Upper lobe of left lung (tissue), 6 donors: Measurements from ENCODE around the gene YIPF6. TPM values are rescaled to one million over a fixed set of nuclear protein-coding genes. Genes with fewer than 3 reads are reported as not detected.
"Not testable (repeated sequence)": the region's sequence is repeated elsewhere in the genome, so short reads cannot be mapped to it uniquely, and the experiment has no call there.

ENCODE experiments used
- ATAC-seq, 2 donors: fragments of 200-7000 bp; cut with Tn5 transposase; one replicate each; pipeline ENCODE4 v1.9.1; 2022; ENCODE audit warnings: mild to moderate bottlenecking in 2 of 2, moderate library complexity in 2 of 2; ENCODE audit not compliant: low FRiP score in 2 of 2
- DNase-seq, 2 donors: peaks; one replicate each; pipeline ENCODE4 v3.0.0-alpha.2; 2019 to 2020
- H3K27ac ChIP-seq, 4 donors: fragments of 200-600 bp; sonication (generic); one replicate each; pipeline ENCODE4 v1.5.1; 2016 to 2019
- H3K27me3 ChIP-seq, 4 donors: fragments of 200-600 bp; sonication (generic); one replicate each; pipeline ENCODE4 v1.5.1; 2017 to 2019
- H3K36me3 ChIP-seq, 4 donors: fragments of 200-600 bp; sonication (generic); one replicate each; pipeline ENCODE4 v1.5.1; 2016 to 2019
- H3K4me1 ChIP-seq, 4 donors: fragments of 200-600 bp; sonication (generic); one replicate each; pipeline ENCODE4 v1.5.1; 2018 to 2019
- H3K4me3 ChIP-seq, 4 donors: fragments of 200-600 bp; sonication (generic); one replicate each; pipeline ENCODE4 v1.5.1; 2017 to 2019; ENCODE audit warnings: mild to moderate bottlenecking in 2 of 4, moderate library complexity in 1 of 4
- H3K9me3 ChIP-seq, 4 donors: fragments of 200-600 bp; sonication (generic); one replicate each; pipeline ENCODE4 v1.5.1; 2018 to 2019
- CTCF ChIP-seq, 6 experiments: fragments of 450-650 bp in 4 of 6; fragments of 200-600 bp in 2 of 6; sonication (generic) in 2 of 6; IDR thresholded peaks; one replicate each; pipeline ENCODE4 v1.5.1; 2016 to 2019; ENCODE audit warnings: antibody characterized with exemption in 6 of 6
- EP300 ChIP-seq, 4 donors: sonication (generic); formaldehyde crosslinking; IDR thresholded peaks; one replicate each; pipeline ENCODE4 v1.5.1; 2017; ENCODE audit warnings: antibody characterized with exemption in 4 of 4, control low read depth in 2 of 4
- POLR2A ChIP-seq, 4 donors: fragments of 450-650 bp; IDR thresholded peaks; one replicate each; pipeline ENCODE4 v1.5.1; 2016 to 2017; ENCODE audit warnings: antibody characterized with exemption in 4 of 4, mild to moderate bottlenecking in 2 of 4
- POLR2AphosphoS5 ChIP-seq, 2 donors: sonication (generic); formaldehyde crosslinking; IDR thresholded peaks; one replicate each; pipeline ENCODE4 v1.5.1; 2017; ENCODE audit warnings: antibody characterized with exemption in 2 of 2
- WGBS, 2 donors: methylation state at CpG; one replicate each; pipeline ENCODE4 v1.1.5; 2017 to 2018; 5-methylcytosine and 5-hydroxymethylcytosine counted together
- total RNA-seq, 6 donors: library from RNA; depleted of rRNA in 4 of 6; stranded (reverse); fragments of >200 nt in 4 of 6; gene quantifications; one replicate each; pipeline versions ENCODE4 v1.1.0 to v1.2.1, GENCODE V29; 2016 to 2021
- donor health status: DM: no; HTN: no; CAD: no; lungs with moderate emphysema.
- donor health status: DM: no; HTN: yes; CAD: no; lungs with severe emphysema.

The YIPF6 gene
- total RNA-seq, 6 donors from 2014 or later, result 15.7 to 43.0 (median 32.6) TPM

- TF ChIP-seq POLR2A (IDR thresholded peaks at IDR 0.05) (no peak), EP300 (IDR thresholded peaks at IDR 0.05) (no peak), POLR2AphosphoS5 (IDR thresholded peaks at IDR 0.05) (no peak), CTCF (IDR thresholded peaks at IDR 0.05) (no peak)
- WGBS, 2 donors, result 81 to 92% methylated on average over 4 of the region's 4 CpGs
Observed at GRCh38 chrX:68464796-68465195, 34.1 kb upstream of the YIPF6 start.

GRCh38 chrX:68480969-68481368, 17.9 kb upstream of the YIPF6 start:
- no peak for ATAC-seq
- TF ChIP-seq POLR2A (IDR thresholded peaks at IDR 0.05) (no peak), POLR2AphosphoS5 (IDR thresholded peaks at IDR 0.05) (no peak), CTCF (IDR thresholded peaks at IDR 0.05) (no peak), EP300 (IDR thresholded peaks at IDR 0.05) (no peak)
- no peaks in the 10 kb centered on the region for H3K36me3 ChIP-seq
- 70 to 93% methylated on average over 1 of the region's 1 CpG for WGBS, 2 donors
- H3K27me3 ChIP-seq, result no peaks in the 10 kb centered on the region
- no peak overlapping the region for H3K4me3 ChIP-seq
- H3K27ac ChIP-seq, result no peak overlapping the region
- H3K4me1 ChIP-seq, result no peaks in the 10 kb centered on the region
- DNase-seq, result no peak
- H3K9me3 ChIP-seq, result no peaks in the 10 kb centered on the region

More at GRCh38 chrX:68464796-68465195, 34.1 kb upstream of the YIPF6 start:
- DNase-seq, result no peak
- Histone ChIP-seq H3K9me3 (no peaks in the 10 kb centered on the region), H3K36me3 (no peaks in the 10 kb centered on the region), H3K4me1 (peaks cover 0 to 3% (median 0%) of the 10 kb centered on the region in 4 donors), H3K27ac (no peak overlapping the region), H3K4me3 (no peak overlapping the region), H3K27me3 (no peaks in the 10 kb centered on the region)
- no peak for ATAC-seq

- not testable (repeated sequence) for H3K27me3 ChIP-seq, H3K4me1 ChIP-seq, DNase-seq, H3K27ac ChIP-seq, H3K36me3 ChIP-seq, ATAC-seq, H3K9me3 ChIP-seq, H3K4me3 ChIP-seq
- 90 to 94% methylated on average over 2 to 3 of the region's 3 CpGs for WGBS, 2 donors
Observed at GRCh38 chrX:68486198-68486597, 12.7 kb upstream of the YIPF6 start.

DNA sequence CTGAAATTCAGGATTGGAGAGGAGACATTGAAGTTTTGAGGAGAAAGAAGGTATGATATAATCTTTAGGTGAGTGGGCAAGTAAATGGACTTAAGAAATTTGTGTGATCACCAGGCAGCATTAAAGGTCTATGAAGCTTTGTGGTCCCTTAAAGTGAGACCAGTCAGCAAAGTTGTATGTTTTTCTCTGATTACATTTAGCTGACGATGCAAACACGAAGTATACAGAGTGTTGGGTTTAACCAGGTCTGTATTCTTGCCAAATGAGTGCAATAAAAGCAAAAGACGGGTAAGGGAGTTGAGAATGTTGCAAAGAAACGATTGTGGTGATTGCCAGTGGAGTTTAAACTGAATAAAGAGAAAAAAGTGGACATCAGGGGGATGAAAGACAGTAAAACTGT, 11.6 kb upstream of the YIPF6 start:
- H3K4me1 ChIP-seq, result no peaks in the 10 kb centered on the region
- WGBS, 2 donors, result 40 to 60% methylated on average over 4 of the region's 4 CpGs
- ATAC-seq, result no peak
- H3K4me3 ChIP-seq, result no peak overlapping the region
- H3K9me3 ChIP-seq, result no peaks in the 10 kb centered on the region
- no peaks in the 10 kb centered on the region for H3K27me3 ChIP-seq
- DNase-seq, result no peak
- TF ChIP-seq POLR2AphosphoS5 (IDR thresholded peaks at IDR 0.05) (no peak), POLR2A (IDR thresholded peaks at IDR 0.05) (no peak), CTCF (IDR thresholded peaks at IDR 0.05) (no peak), EP300 (IDR thresholded peaks at IDR 0.05) (no peak)
- no peaks in the 10 kb centered on the region for H3K36me3 ChIP-seq
- H3K27ac ChIP-seq, result no peak overlapping the region

DNA sequence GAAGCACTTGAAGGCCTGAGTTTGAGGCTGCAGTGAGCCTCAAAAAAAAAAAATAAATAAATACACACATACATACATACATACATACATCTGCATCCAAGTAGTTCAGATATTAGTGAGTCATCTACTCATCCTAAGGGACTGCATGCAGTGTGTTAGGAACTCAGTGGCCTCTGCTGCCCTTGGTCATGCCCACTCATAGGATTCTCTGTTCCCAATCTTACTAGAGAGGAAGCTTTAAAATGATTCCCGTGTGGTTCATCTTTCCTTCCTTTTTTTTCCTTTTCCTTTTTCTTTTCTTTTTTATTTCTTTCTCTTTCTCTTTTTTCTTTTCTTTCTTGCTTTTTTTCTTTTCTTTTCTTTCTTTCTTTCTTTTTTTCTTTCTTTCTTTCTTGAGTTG, 10.9 kb upstream of the YIPF6 start:
- H3K4me1 ChIP-seq, result no peaks in the 10 kb centered on the region
- H3K27ac ChIP-seq, result no peak overlapping the region
- DNase-seq, result no peak
- no peaks in the 10 kb centered on the region for H3K36me3 ChIP-seq
- ATAC-seq, result no peak
- TF ChIP-seq POLR2A (IDR thresholded peaks at IDR 0.05) (no peak), POLR2AphosphoS5 (IDR thresholded peaks at IDR 0.05) (no peak), CTCF (IDR thresholded peaks at IDR 0.05) (no peak), EP300 (IDR thresholded peaks at IDR 0.05) (no peak)
- no peak overlapping the region for H3K4me3 ChIP-seq
- no peaks in the 10 kb centered on the region for H3K9me3 ChIP-seq
- no peaks in the 10 kb centered on the region for H3K27me3 ChIP-seq
- WGBS, 2 donors, result 71 to 88% methylated on average over 1 of the region's 1 CpG
